ENCODE measurements around the gene AAK1.
A peak's percentile ranks its signal among the peaks of the same experiment; 100 is the strongest.
"Not testable (repeated sequence)": the region's sequence is repeated elsewhere in the genome, so short reads cannot be mapped to it uniquely, and the experiment has no call there.

AAK1 gene

GRCh38 chr2:69643602-69644505 lies at the start of gene AAK1:
TSS of gene AAK1 (minus strand) at chr2:69643739. CDS start at chr2:69643040, 699 bp downstream.
- peak; percentile 78 for DNase-seq (ENCODE audit: low read depth)

GRCh38 chr2:69692424-69692823 lies 48.9 kb upstream of the AAK1 start:
- no peak for DNase-seq (ENCODE audit: low read depth)

- DNase-seq (ENCODE audit: low read depth): no peak
These were observed 46.4 kb upstream of the AAK1 start for GRCh38 chr2:69689969-69690368.

GRCh38 chr2:69689466-69689865 lies 45.9 kb upstream of the AAK1 start:
- DNase-seq (ENCODE audit: low read depth): no peak

GRCh38 chr2:69687971-69688611 lies 44.6 kb upstream of the AAK1 start:
- DNase-seq (ENCODE audit: low read depth): no peak

GRCh38 chr2:69686813-69687212 lies 43.3 kb upstream of the AAK1 start:
- DNase-seq (ENCODE audit: low read depth): no peak

GRCh38 chr2:69685321-69686048 lies 41.9 kb upstream of the AAK1 start:
- peak; percentile 50 for DNase-seq (ENCODE audit: low read depth)

GRCh38 chr2:69683170-69683971 lies 39.8 kb upstream of the AAK1 start:
- peak; percentile 38 for DNase-seq (ENCODE audit: low read depth)

GRCh38 chr2:69682525-69682924 lies 39.0 kb upstream of the AAK1 start:
- DNase-seq (ENCODE audit: low read depth): no peak

GRCh38 chr2:69680001-69680675 lies 36.6 kb upstream of the AAK1 start:
- no peak for DNase-seq (ENCODE audit: low read depth)

GRCh38 chr2:69677914-69678313 lies 34.4 kb upstream of the AAK1 start:
- DNase-seq (ENCODE audit: low read depth): no peak

- DNase-seq (ENCODE audit: low read depth): no peak
These were observed 32.6 kb upstream of the AAK1 start for GRCh38 chr2:69676146-69676545.

GRCh38 chr2:69674316-69674670 lies 30.8 kb upstream of the AAK1 start:
- DNase-seq (ENCODE audit: low read depth): no peak

- DNase-seq (ENCODE audit: low read depth): not testable (repeated sequence)
These were observed 29.6 kb upstream of the AAK1 start for GRCh38 chr2:69673098-69673497.

- no peak for DNase-seq (ENCODE audit: low read depth)
These were observed 26.1 kb upstream of the AAK1 start for GRCh38 chr2:69669666-69670065.

GRCh38 chr2:69668598-69668997 lies 25.1 kb upstream of the AAK1 start:
- DNase-seq (ENCODE audit: low read depth): no peak

- no peak for DNase-seq (ENCODE audit: low read depth)
These were observed 24.4 kb upstream of the AAK1 start for GRCh38 chr2:69667805-69668382.

GRCh38 chr2:69665152-69665551 lies 21.6 kb upstream of the AAK1 start:
- no peak for DNase-seq (ENCODE audit: low read depth)

GRCh38 chr2:69663860-69664259 lies 20.3 kb upstream of the AAK1 start:
- no peak for DNase-seq (ENCODE audit: low read depth)

GRCh38 chr2:69662547-69662946 lies 19.0 kb upstream of the AAK1 start:
- not testable (repeated sequence) for DNase-seq (ENCODE audit: low read depth)

GRCh38 chr2:69660637-69661036 lies 17.1 kb upstream of the AAK1 start:
- no peak for DNase-seq (ENCODE audit: low read depth)

Measured in stromal cell of bone marrow (primary cell).